SK-N-SH (cell line): ENCODE results near the gene HRH1. TPM values are rescaled to one million over a fixed set of nuclear protein-coding genes. Genes with fewer than 3 reads are reported as not detected.
A peak's percentile ranks its signal among the peaks of the same experiment; 100 is the strongest.

Experiments
- CTCF ChIA-PET: fragments of 300-600, 350-600 bp; formaldehyde crosslinking; extraction: SDS; loops from one replicate; lab custom pipeline; 2021; lab: Yijun Ruan, JAX
- POLR2A ChIA-PET: fragments of 350-600 bp; sonication (Branson Sonifier 250); formaldehyde crosslinking; extraction: SDS; loops from one replicate; lab custom pipeline; 2020; ENCODE audit warnings: antibody characterized with exemption, inconsistent platforms; lab: Yijun Ruan, JAX
- DNase-seq: peaks from one replicate; pipeline ENCODE4 v3.0.0; 2012
- H2AFZ ChIP-seq: fragments of 200-600 bp; sonication (generic); 2 replicates; pipeline ENCODE4 v1.8.1; 2016; ENCODE audit warnings: antibody characterized with exemption, mild to moderate bottlenecking, low read depth
- H3F3A ChIP-seq: fragments of 200-600 bp; sonication (generic); replicated peaks from 2 replicates; pipeline ENCODE3; 2016; ENCODE audit warnings: antibody characterized with exemption, mild to moderate bottlenecking; ENCODE audit not compliant: insufficient read depth
- H3K27ac ChIP-seq, 2 experiments: fragments of 200-500 bp in 1 of 2; fragments of 200-600 bp in 1 of 2; sonication (Bioruptor generic) in 1 of 2; sonication (generic), shearing (Covaris generic) in 1 of 2; 2 replicates each; pipeline versions ENCODE4 v1.5.1 to v1.6.1; 2014 to 2016; ENCODE audit warnings: low read depth in 2 of 2, inconsistent platforms in 1 of 2, low read length in 1 of 2, mild to moderate bottlenecking in 1 of 2, mixed read lengths in 1 of 2
- H3K27me3 ChIP-seq: fragments of 200-600 bp; sonication (generic), shearing (Covaris generic); 2 replicates; pipeline ENCODE4 v1.6.1; 2016; ENCODE audit warnings: mixed run types; ENCODE audit not compliant: insufficient read depth
- H3K36me3 ChIP-seq, 2 experiments: fragments of 200-500 bp in 1 of 2; fragments of 200-600 bp in 1 of 2; sonication (Bioruptor generic) in 1 of 2; sonication (generic) in 1 of 2; replicated peaks in 1 of 2; 2 replicates each; pipeline versions ENCODE3 to v1.5.1; 2014 to 2016; ENCODE audit warnings: low read length in 1 of 2, mild to moderate bottlenecking in 1 of 2; ENCODE audit not compliant: insufficient read depth in 2 of 2, control insufficient read depth in 1 of 2
- H3K4me1 ChIP-seq, 2 experiments: fragments of 200-500 bp in 1 of 2; fragments of 200-600 bp in 1 of 2; sonication (Bioruptor generic) in 1 of 2; sonication (generic), shearing (Covaris generic) in 1 of 2; 2 replicates each; pipeline versions ENCODE4 v1.5.1 to v1.6.1; 2014 to 2016; ENCODE audit warnings: low read depth in 1 of 2, low read length in 1 of 2, mixed run types in 1 of 2; ENCODE audit not compliant: insufficient read depth in 2 of 2, control insufficient read depth in 1 of 2
- H3K4me2 ChIP-seq: fragments of 200-600 bp; sonication (generic), shearing (Covaris generic); 2 replicates; pipeline ENCODE4 v1.6.1; 2017; ENCODE audit warnings: mixed run types
- H3K4me3 ChIP-seq, 2 experiments: fragments of 200-500 bp in 1 of 2; fragments of 200-600 bp in 1 of 2; sonication (Bioruptor generic) in 1 of 2; sonication (generic), shearing (Covaris generic) in 1 of 2; 2 replicates each; pipeline versions ENCODE4 v1.5.1 to v1.8.1; 2014 to 2016; ENCODE audit warnings: low read depth in 2 of 2, inconsistent platforms in 1 of 2, low read length in 1 of 2, mild to moderate bottlenecking in 1 of 2, mixed read lengths in 1 of 2, moderate library complexity in 1 of 2
- H3K79me2 ChIP-seq: fragments of 200-600 bp; sonication (generic); 2 replicates; pipeline ENCODE4 v1.8.1; 2017; ENCODE audit warnings: mild to moderate bottlenecking; ENCODE audit not compliant: insufficient read depth
- H3K9ac ChIP-seq: fragments of 200-600 bp; sonication (generic); 2 replicates; pipeline ENCODE4 v1.6.1; 2017; ENCODE audit warnings: mixed run types
- H3K9me2 ChIP-seq: fragments of 200-600 bp; sonication (generic); 2 replicates; pipeline ENCODE4 v1.6.1; 2017; ENCODE audit warnings: mixed run types
- H3K9me3 ChIP-seq: fragments of 200-600 bp; sonication (generic); 2 replicates; pipeline ENCODE4 v1.6.1; 2017; ENCODE audit warnings: mixed run types, mild to moderate bottlenecking, moderate library complexity
- H4K20me1 ChIP-seq: fragments of 200-600 bp; sonication (generic); 2 replicates; pipeline ENCODE4 v1.6.1; 2017; ENCODE audit warnings: mild to moderate bottlenecking, mixed run types; ENCODE audit not compliant: insufficient read depth
- CTCF ChIP-seq: fragments of 200-600 bp; sonication (generic); IDR thresholded peaks from 2 replicates; pipeline ENCODE4 v1.6.1; 2017; ENCODE audit warnings: antibody characterized with exemption, mild to moderate bottlenecking, moderate library complexity
- FOSL2 ChIP-seq: IDR thresholded peaks from 2 replicates; pipeline ENCODE4 v1.4.0; 2012; ENCODE audit warnings: low read depth, mild to moderate bottlenecking, moderate library complexity, borderline replicate concordance
- GABPA ChIP-seq: IDR thresholded peaks from 2 replicates; pipeline ENCODE4 v1.4.0; 2012; ENCODE audit warnings: low read depth, mild to moderate bottlenecking
- JUND ChIP-seq: IDR thresholded peaks from 2 replicates; pipeline ENCODE4 v1.4.0; 2012
- NFIC ChIP-seq: IDR thresholded peaks from 2 replicates; pipeline ENCODE4 v1.4.0; 2012; ENCODE audit warnings: borderline replicate concordance
- NRF1 ChIP-seq: IDR thresholded peaks from 2 replicates; pipeline ENCODE4 v1.6.1; 2012; ENCODE audit warnings: low read depth, mild to moderate bottlenecking, low read length
- PBX3 ChIP-seq: IDR thresholded peaks from 2 replicates; pipeline ENCODE4; 2012
- POLR2AphosphoS5 ChIP-seq: IDR thresholded peaks from 2 replicates; pipeline ENCODE4 v1.6.1; 2012; ENCODE audit warnings: low read depth, low read length
- REST ChIP-seq: IDR thresholded peaks from 2 replicates; pipeline ENCODE4 v1.6.1; 2012; ENCODE audit warnings: mild to moderate bottlenecking, low read depth, low read length, moderate library complexity
- RXRA ChIP-seq: IDR thresholded peaks from 2 replicates; pipeline ENCODE4 v1.4.0; 2012; ENCODE audit warnings: low read depth, mild to moderate bottlenecking, borderline replicate concordance
- SIN3A ChIP-seq: IDR thresholded peaks from 2 replicates; pipeline ENCODE4 v1.6.1; 2012; ENCODE audit warnings: low read depth, mild to moderate bottlenecking, low read length, moderate library complexity, borderline replicate concordance
- TAF1 ChIP-seq: IDR thresholded peaks from 2 replicates; pipeline ENCODE4 v1.6.1; 2012; ENCODE audit warnings: low read depth, mild to moderate bottlenecking, low read length, moderate library complexity, borderline replicate concordance
- USF1 ChIP-seq: IDR thresholded peaks from 2 replicates; pipeline ENCODE4 v1.4.0; 2012; ENCODE audit warnings: low read depth, borderline replicate concordance
- ZBTB33 ChIP-seq: IDR thresholded peaks from 2 replicates; pipeline ENCODE4 v1.4.0; 2012; ENCODE audit warnings: low read depth, borderline replicate concordance
- WGBS: methylation state at CpG from one replicate; pipeline ENCODE4 v1.1.6; 2017; ENCODE audit warnings: low lambda C conversion rate; 5-methylcytosine and 5-hydroxymethylcytosine counted together
- polyA plus RNA-seq, 3 experiments: library from polyadenylated mRNA; depleted of rRNA; stranded (reverse); fragments of >200 nt; gene quantifications; 2 replicates each; pipeline ENCODE4 v1.2.3, GENCODE V29; 2012

HRH1 gene
- polyA plus RNA-seq, 1 of the 3 experiments (the other 2 are of a cell fraction) = 6.2 TPM

GRCh38 chr3:11156026-11156410 lies 1.7 kb downstream of the HRH1 start:
- H3K9ac ChIP-seq = peak overlapping the region; percentile 96

More at GRCh38 chr3:11156026-11156410, 1.7 kb downstream of the HRH1 start:
- DNase-seq = no peak
- ChIA-PET POLR2A (no interaction called here), CTCF (interaction anchor here (0.6 to 5.7 kb wide), 30 partner anchors 8 to 495 kb away, joined by 3 to 72 read pairs (median 7); no protein-coding TSS in a partner anchor)
- Histone ChIP-seq H3K79me2 (peaks cover 74% of the 10 kb centered on the region), H3K9me3 (no peaks in the 10 kb centered on the region), H3K9me2 (no peaks in the 10 kb centered on the region), H3K36me3 (peaks cover 6 to 7% of the 10 kb centered on the region in 2 experiments), H2AFZ (no peak overlapping the region), H3F3A (peaks cover 20% of the 10 kb centered on the region), H3K27me3 (no peaks in the 10 kb centered on the region), H3K4me1 (peaks cover 7 to 15% of the 10 kb centered on the region in 2 experiments; a peak in 3 of 4 replicates), H3K27ac (peak overlapping the region in 1 of 2 experiments; percentile 85; a peak in 2 of 4 replicates), H4K20me1 (peaks cover 16% of the 10 kb centered on the region; the same call in 1 of the 2 replicates), H3K4me2 (peak overlapping the region; percentile 85), H3K4me3 (peak overlapping the region; percentile 71 to 86; a peak in 3 of 4 replicates)
- no peak for TF ChIP-seq PBX3
- TF ChIP-seq ZBTB33 = no peak
- TF ChIP-seq NRF1 = no peak
- no peak for TF ChIP-seq FOSL2
- TF ChIP-seq POLR2AphosphoS5 = no peak
- no peak for TF ChIP-seq RXRA
- no peak for TF ChIP-seq REST
- TF ChIP-seq CTCF = no peak
- TF ChIP-seq GABPA = no peak
- no peak for TF ChIP-seq TAF1
- TF ChIP-seq SIN3A = no peak
- no peak for TF ChIP-seq NFIC
- no peak for TF ChIP-seq USF1
- TF ChIP-seq JUND = no peak
- WGBS = 64% methylated on average over 4 of the region's 4 CpGs
